K562 (cell line): Measurements from ENCODE around the gene CLSTN2. TPM values are rescaled to one million over a fixed set of nuclear protein-coding genes. Genes with fewer than 3 reads are reported as not detected.

Source experiments
- ATAC-seq: fragments of 200-7000 bp; cut with Tn5 transposase; 3 replicates; pipeline ENCODE4 v1.9.1; 2020; ENCODE audit warnings: moderate library complexity
- BruUV-seq: library from RNA; stranded (reverse); fragments of 400-500 nt; replicated peaks from 2 replicates; lab custom pipeline; 2021; lab: Mats Ljungman, UMichigan
- CTCF ChIA-PET: fragments of 300-600 bp; formaldehyde crosslinking; extraction: SDS; loops from one replicate; lab custom pipeline; 2021; ENCODE audit warnings: low intra/inter-chr PET ratio; lab: Yijun Ruan, JAX
- POLR2A ChIA-PET: fragments of 300-600, 350-650 bp; sonication (Branson Sonifier 250); formaldehyde crosslinking; extraction: SDS; loops from one replicate; lab custom pipeline; 2021; ENCODE audit warnings: antibody characterized with exemption, inconsistent platforms; lab: Yijun Ruan, JAX
- DNase-seq, 4 experiments: peaks; one replicate each; pipeline versions ENCODE4 v3.0.0 to v3.0.0-alpha.2; 2011 to 2018; ENCODE audit warnings: low spot score in 3 of 4, mixed read lengths in 3 of 4; ENCODE audit errors: extremely low read depth in 1 of 4
- FAIRE-seq: peaks from 2 replicates; lab custom pipeline; 2011; peaks lifted over from hg19 to GRCh38; lab: Jason Lieb, UNC
- H2AFZ ChIP-seq: 2 replicates; pipeline ENCODE4 v1.6.0; 2011; ENCODE audit warnings: low read depth, low read length, control low read depth, inconsistent platforms
- H3K27ac ChIP-seq: fragments of 200-600 bp; 3 replicates; pipeline ENCODE4 v1.8.0; 2011; ENCODE audit warnings: low read depth, mild to moderate bottlenecking, control low read depth, inconsistent platforms, low read length, moderate library complexity, mixed read lengths; ENCODE audit errors: extremely low read depth
- H3K27me3 ChIP-seq, 2 experiments: fragments of 300-600 bp in 1 of 2; 2 replicates in 1 of 2; 3 replicates in 1 of 2; pipeline versions ENCODE4 v1.6.0 to v1.8.0; 2011; ENCODE audit warnings: inconsistent platforms in 2 of 2, low read length in 2 of 2, mild to moderate bottlenecking in 1 of 2, mixed read lengths in 1 of 2, moderate library complexity in 1 of 2; ENCODE audit not compliant: control insufficient read depth in 2 of 2, insufficient read depth in 2 of 2
- H3K36me3 ChIP-seq: fragments of 300-600 bp; 3 replicates; pipeline ENCODE4 v1.8.0; 2011; ENCODE audit warnings: mild to moderate bottlenecking, low read length, inconsistent platforms; ENCODE audit not compliant: control insufficient read depth, insufficient read depth
- H3K4me1 ChIP-seq, 2 experiments: fragments of 200-600 bp in 1 of 2; replicated peaks in 1 of 2; 2 replicates in 1 of 2; 3 replicates in 1 of 2; pipeline versions ENCODE4 v1.5.1 to v1.8.0; 2011; ENCODE audit warnings: inconsistent platforms in 2 of 2, low read length in 2 of 2, mild to moderate bottlenecking in 1 of 2, mixed read lengths in 1 of 2, moderate library complexity in 1 of 2; ENCODE audit not compliant: control insufficient read depth in 2 of 2, insufficient read depth in 2 of 2
- H3K4me2 ChIP-seq: 2 replicates; pipeline ENCODE4 v1.6.1; 2011; ENCODE audit warnings: low read length, control low read depth, inconsistent platforms, mixed read lengths; ENCODE audit not compliant: insufficient read depth
- H3K4me3 ChIP-seq: fragments of 200-600 bp; sonication (generic), shearing (Covaris generic); 2 replicates; pipeline ENCODE4 v1.5.1; 2016; ENCODE audit warnings: control low read depth, inconsistent platforms
- H3K79me2 ChIP-seq: fragments of 200-600 bp; 3 replicates; pipeline ENCODE4 v1.8.0; 2011; ENCODE audit warnings: low read length, inconsistent platforms; ENCODE audit not compliant: control insufficient read depth, insufficient read depth
- H3K9ac ChIP-seq, 2 experiments: 2 replicates each; pipeline versions ENCODE4 v1.6.0 to v1.6.1; 2011; ENCODE audit warnings: low read depth in 2 of 2, low read length in 2 of 2, control low read depth in 1 of 2, inconsistent platforms in 1 of 2, mild to moderate bottlenecking in 1 of 2, mixed read lengths in 1 of 2; ENCODE audit not compliant: insufficient read depth in 1 of 2
- H3K9me1 ChIP-seq: one replicate; pipeline ENCODE4 v1.6.0; 2011; ENCODE audit warnings: inconsistent platforms, mild to moderate bottlenecking, low read length, moderate library complexity; ENCODE audit not compliant: control insufficient read depth, insufficient read depth
- H3K9me3 ChIP-seq: replicated peaks from 2 replicates; pipeline ENCODE4 v1.5.1; 2011; ENCODE audit warnings: low read depth, low read length, inconsistent platforms; ENCODE audit not compliant: control insufficient read depth, insufficient read depth
- H4K20me1 ChIP-seq: replicated peaks from 2 replicates; pipeline ENCODE4 v1.6.1; 2011; ENCODE audit warnings: low read length, inconsistent platforms, mixed read lengths; ENCODE audit not compliant: control insufficient read depth, insufficient read depth
- CBFA2T2 ChIP-seq: fragments of 450-650 bp; conservative IDR thresholded peaks from 2 replicates; pipeline ENCODE4 v1.6.1; 2017; ENCODE audit warnings: mild to moderate bottlenecking
- HSF4 ChIP-seq: fragments of 250-450 bp; sonication (Bioruptor Pico); IDR thresholded peaks from 2 replicates; pipeline ENCODE4 v2.1.2; 2022; ENCODE audit warnings: mild to moderate bottlenecking, moderate library complexity, borderline replicate concordance
- NKRF ChIP-seq: fragments of 450-650 bp; IDR thresholded peaks from 2 replicates; pipeline ENCODE4 v1.6.1; 2016; ENCODE audit warnings: borderline replicate concordance
- PHB ChIP-seq: fragments of 250-450 bp; sonication (Bioruptor Pico); IDR thresholded peaks from 2 replicates; pipeline ENCODE4 v1.5.0; 2021
- SMARCE1 ChIP-seq: fragments of 450-650 bp; IDR thresholded peaks from 2 replicates; pipeline ENCODE4 v1.7.1; 2016; ENCODE audit warnings: mild to moderate bottlenecking
- TSHZ1 ChIP-seq: fragments of 250-450 bp; sonication (Bioruptor Pico); IDR thresholded peaks from 2 replicates; pipeline ENCODE4 v1.4.0; 2020; ENCODE audit warnings: mild to moderate bottlenecking, moderate library complexity
- XRCC3 ChIP-seq: fragments of 450-650 bp; IDR thresholded peaks from 2 replicates; pipeline ENCODE4 v1.6.1; 2017; ENCODE audit warnings: mild to moderate bottlenecking, moderate library complexity
- ZBTB7A ChIP-seq: IDR thresholded peaks from 2 replicates; pipeline ENCODE4 v1.6.1; 2011; ENCODE audit warnings: low read depth, mild to moderate bottlenecking, low read length, moderate library complexity, borderline replicate concordance; ENCODE audit not compliant: control insufficient read depth
- WGBS: fragments of 100-300 bp; shearing (Covaris generic); methylation state at CpG from one replicate; pipeline ENCODE4 v1.1.6; 2016; ENCODE audit warnings: low coverage, mixed read lengths; ENCODE audit not compliant: insufficient coverage; ENCODE audit errors: missing lambda C conversion rate; 5-methylcytosine and 5-hydroxymethylcytosine counted together
- in situ Hi-C: fragments of 300-500 bp; cut with MboI; formaldehyde crosslinking; loops from 4 replicates; pipeline ENCODE4 v1.15.0; 2018; ENCODE audit warnings: inconsistent platforms, mixed read lengths
- intact Hi-C: fragments of 100-400 bp; cut with micrococcal nuclease; formaldehyde crosslinking; loops from 2 replicates; pipeline ENCODE4 v1.14.2; 2022
- polyA plus RNA-seq, 8 experiments: library from polyadenylated mRNA; depleted of rRNA in 4 of 8; stranded (reverse) in 5 of 8; unstranded in 3 of 8; fragments of >200 nt; fragmentation: Nextera tagmentation in 2 of 8; fragmentation: Illumina TruSeq in 1 of 8; extraction: Ambion mirVana in 2 of 8; extraction: Trizol in 1 of 8; gene quantifications; 2 replicates each; pipeline versions ENCODE4 v1.2.1 to v1.2.3, GENCODE V29; 2011 to 2014; ENCODE audit warnings: inconsistent platforms in 1 of 8, missing spikeins in 1 of 8
- total RNA-seq, 7 experiments: library from RNA; depleted of rRNA in 6 of 7; stranded (reverse); fragments of >200 nt in 6 of 7; fragmentation: Illumina TruSeq in 2 of 7; extraction: Trizol in 2 of 7; gene quantifications; 2 replicates each; pipeline versions ENCODE4 v1.2.1 to v1.2.3, GENCODE V29; 2011 to 2021; ENCODE audit warnings: low replicate concordance in 1 of 7

CLSTN2 gene
- total and polyA plus RNA-seq, 9 of the 15 experiments (the other 6 are each of a cell fraction or from before 2014, with no cell fraction given): 0.02 to 0.04 (median 0.04) TPM; not detected in 6

- no peaks in the 10 kb centered on the region for H3K4me1 ChIP-seq
- H3K79me2 ChIP-seq: no peaks in the 10 kb centered on the region
- H3K27me3 ChIP-seq: no peaks in the 10 kb centered on the region
- no TSS peak for BruUV-seq
- POLR2A ChIA-PET: interaction anchor here (0.5 to 0.9 kb wide), 2 partner anchors 16 to 59 kb away, joined by 3 read pairs; no protein-coding TSS in a partner anchor
- H3K4me2 ChIP-seq: no peak overlapping the region
- no peak overlapping the region for H3K4me3 ChIP-seq
- CTCF ChIA-PET: no interaction called here
- WGBS: 5% methylated on average over 3 of the region's 3 CpGs
- no peaks in the 10 kb centered on the region for H4K20me1 ChIP-seq
- no peak overlapping the region for H2AFZ ChIP-seq
- H3K36me3 ChIP-seq: no peaks in the 10 kb centered on the region
- H3K27ac ChIP-seq: no peak overlapping the region
- intact Hi-C loops: no loop called here
- H3K9me3 ChIP-seq: no peaks in the 10 kb centered on the region
- in situ Hi-C loops: no loop called here
- ATAC-seq: no peak
- H3K9ac ChIP-seq: no peak overlapping the region
- H3K9me1 ChIP-seq: no peaks in the 10 kb centered on the region
- DNase-seq: no peak
- no peak for FAIRE-seq
- TF ChIP-seq TSHZ1 (CRISPR knock-in tag) (no peak), SMARCE1 (no peak), XRCC3 (no peak), HSF4 (CRISPR knock-in tag) (no peak), CBFA2T2 (no peak), PHB (CRISPR knock-in tag) (no peak), ZBTB7A (no peak), NKRF (no peak)
Measured at GRCh38 chr3:140355481-140355880, 420.5 kb downstream of the CLSTN2 start.
